A673 (cell line): ENCODE data around the gene COA1. TPM values are rescaled to one million over a fixed set of nuclear protein-coding genes. Genes with fewer than 3 reads are reported as not detected.

ENCODE experiments used
- BruUV-seq: library from RNA; stranded (reverse); fragments of 400-500 nt; replicated peaks from 2 replicates; lab custom pipeline; 2021; lab: Mats Ljungman, UMichigan
- CTCF ChIA-PET: fragments of 300-600 bp; sonication (Branson Sonifier 250); formaldehyde crosslinking; loops from one replicate; lab custom pipeline; 2022; ENCODE audit warnings: antibody characterized with exemption; lab: Charles Lee
- POLR2A ChIA-PET: fragments of 300-600 bp; sonication (Branson Sonifier 250); formaldehyde crosslinking; loops from one replicate; lab custom pipeline; 2022; ENCODE audit warnings: antibody characterized with exemption; ENCODE audit not compliant: low non-redundant PET; lab: Charles Lee
- DNase-seq: peaks from one replicate; pipeline ENCODE4 v3.0.0-alpha.2; 2015; ENCODE audit warnings: low spot score
- H3K27ac ChIP-seq: fragments of 200-600 bp; sonication (generic); 2 replicates; pipeline ENCODE4 v1.5.1; 2016; ENCODE audit warnings: mixed run types, low read depth, mild to moderate bottlenecking, mixed read lengths, antibody characterized with exemption, low read length; ENCODE audit not compliant: poor library complexity, severe bottlenecking
- H3K27me3 ChIP-seq: fragments of 200-600 bp; sonication (generic); replicated peaks from 2 replicates; pipeline ENCODE4 v1.6.1; 2017; ENCODE audit warnings: mixed run types, low read depth, mild to moderate bottlenecking, mixed read lengths, antibody characterized with exemption, low read length; ENCODE audit not compliant: insufficient read depth, poor library complexity
- H3K36me3 ChIP-seq: fragments of 200-600 bp; sonication (generic); 2 replicates; pipeline ENCODE4 v1.6.1; 2016; ENCODE audit warnings: mixed run types, mild to moderate bottlenecking, mixed read lengths, antibody characterized with exemption, low read length; ENCODE audit not compliant: insufficient read depth, poor library complexity, severe bottlenecking
- H3K4me1 ChIP-seq: fragments of 200-600 bp; sonication (generic); 2 replicates; pipeline ENCODE4 v1.6.1; 2017; ENCODE audit warnings: mixed run types, mild to moderate bottlenecking, mixed read lengths, antibody characterized with exemption, low read length; ENCODE audit not compliant: insufficient read depth, poor library complexity, severe bottlenecking
- H3K4me3 ChIP-seq: fragments of 200-600 bp; sonication (generic); 2 replicates; pipeline ENCODE4 v1.5.1; 2016; ENCODE audit warnings: low read depth, mixed run types, mild to moderate bottlenecking, mixed read lengths, low read length; ENCODE audit not compliant: poor library complexity, severe bottlenecking
- H3K9me3 ChIP-seq: fragments of 200-600 bp; sonication (generic); 2 replicates; pipeline ENCODE4 v1.6.1; 2016; ENCODE audit warnings: mixed run types, low read depth, mild to moderate bottlenecking, mixed read lengths, antibody characterized with exemption, low read length; ENCODE audit not compliant: poor library complexity, severe bottlenecking
- CTCF ChIP-seq: fragments of 300-800, 200-600 bp; sonication (generic); conservative IDR thresholded peaks from 2 replicates; pipeline ENCODE4 v1.5.1; 2017; ENCODE audit warnings: low read depth, mild to moderate bottlenecking, antibody characterized with exemption, low read length, moderate library complexity, mixed read lengths
- EZH2 ChIP-seq: fragments of 200-600 bp; sonication (generic); IDR thresholded peaks from 2 replicates; pipeline ENCODE4 v1.6.1; 2017; ENCODE audit warnings: borderline replicate concordance, low read depth, mild to moderate bottlenecking, mixed read lengths, antibody characterized with exemption, low read length; ENCODE audit not compliant: poor library complexity, severe bottlenecking
- intact Hi-C: fragments of 100-400 bp; cut with micrococcal nuclease; formaldehyde crosslinking; loops from one replicate; pipeline ENCODE4 v1.10.0; 2022; ENCODE audit not compliant: unreplicated experiment
- total RNA-seq: library from RNA; stranded (reverse); gene quantifications from 2 replicates; pipeline ENCODE4 v1.2.3, GENCODE V29; 2021

The COA1 gene
- total RNA-seq, 1 experiment from 2014 or later, result 105 TPM

DNA sequence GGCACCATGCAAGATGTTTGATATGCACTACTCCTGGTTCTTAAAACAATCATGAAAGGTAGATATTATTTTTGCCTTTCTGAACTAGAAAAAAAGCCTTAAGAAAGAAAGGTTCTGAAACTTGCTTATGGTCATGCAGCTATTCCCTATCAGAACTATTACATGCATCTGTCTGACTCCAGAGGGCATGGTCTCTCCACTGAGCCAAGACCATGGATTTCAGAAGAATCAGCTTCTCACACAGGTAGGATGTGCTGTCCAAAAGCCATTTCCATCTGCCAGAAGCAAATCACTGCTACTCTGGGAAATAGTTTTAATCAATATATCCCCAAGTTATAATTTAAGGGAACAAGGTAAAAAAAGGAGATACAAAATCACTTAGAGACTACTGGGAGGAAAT is 77.0 kb downstream of the COA1 start:
- Histone ChIP-seq H3K4me3 (no peak overlapping the region), H3K27me3 (no peaks in the 10 kb centered on the region), H3K36me3 (no peaks in the 10 kb centered on the region), H3K9me3 (no peaks in the 10 kb centered on the region), H3K4me1 (peaks cover 42% of the 10 kb centered on the region), H3K27ac (no peak overlapping the region)
- intact Hi-C loops, result no loop called here
- no peak for DNase-seq
- ChIA-PET CTCF (no interaction called here), POLR2A (no interaction called here)
- no TSS peak for BruUV-seq
- no peak for TF ChIP-seq CTCF
- no peak for TF ChIP-seq EZH2

GRCh38 chr7:43650457-43651052 is 78.8 kb downstream of the COA1 start:
- Histone ChIP-seq H3K27ac (peak overlapping the region; percentile 56), H3K9me3 (no peaks in the 10 kb centered on the region), H3K27me3 (no peaks in the 10 kb centered on the region), H3K36me3 (peaks cover 7% of the 10 kb centered on the region), H3K4me3 (no peak overlapping the region), H3K4me1 (peaks cover 53% of the 10 kb centered on the region)
- POLR2A ChIA-PET, result no interaction called here
- TF ChIP-seq EZH2 (no peak), CTCF (no peak)
- CTCF ChIA-PET, result no interaction called here
- no TSS peak for BruUV-seq
- peak; percentile 24 for DNase-seq
- intact Hi-C loops, result no loop called here

- DNase-seq, result no peak
Measured at GRCh38 chr7:43649755-43650274, 79.5 kb downstream of the COA1 start.

More at GRCh38 chr7:43649755-43650274, 79.5 kb downstream of the COA1 start:
- peaks cover 53% of the 10 kb centered on the region for H3K4me1 ChIP-seq
- H3K27ac ChIP-seq, result no peak overlapping the region
- H3K27me3 ChIP-seq, result no peaks in the 10 kb centered on the region
- ChIA-PET POLR2A (no interaction called here), CTCF (no interaction called here)
- no peak overlapping the region for H3K4me3 ChIP-seq
- no peak for TF ChIP-seq CTCF
- TF ChIP-seq EZH2, result no peak
- BruUV-seq, result no TSS peak
- intact Hi-C loops, result no loop called here
- H3K9me3 ChIP-seq, result no peaks in the 10 kb centered on the region
- peaks cover 7% of the 10 kb centered on the region for H3K36me3 ChIP-seq
